GM19467 (cell line): ENCODE measurements around the gene HYDIN.
"Not testable (repeated sequence)": the region's sequence is repeated elsewhere in the genome, so short reads cannot be mapped to it uniquely, and the experiment has no call there.

Experiments used
- ATAC-seq: cut with Tn5 transposase; IDR thresholded peaks from one replicate; pipeline ENCODE4 v1.9.1; 2021; ENCODE audit warnings: mild to moderate bottlenecking, moderate library complexity; ENCODE audit not compliant: unreplicated experiment

Gene HYDIN

DNA sequence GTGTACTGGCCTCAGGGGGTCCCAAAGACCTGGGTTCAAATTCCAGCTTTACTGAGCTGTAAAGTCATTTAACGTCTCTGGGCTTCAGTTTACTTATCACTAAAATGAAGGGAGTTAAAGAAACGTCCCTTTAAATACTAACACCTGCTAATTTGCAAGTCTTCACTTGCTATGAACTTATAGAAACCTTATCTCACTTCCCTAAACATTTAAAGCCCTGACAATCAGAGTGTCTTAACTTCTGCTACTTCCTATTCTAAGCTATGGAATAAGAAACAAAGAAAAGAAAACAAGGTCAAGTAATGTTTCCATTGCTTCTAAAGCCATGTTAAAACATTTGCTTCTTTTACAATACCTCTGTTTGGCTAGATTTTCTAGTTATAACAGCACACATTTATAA, 87.3 kb downstream of the HYDIN start:
- ATAC-seq, result not testable (repeated sequence)

DNA sequence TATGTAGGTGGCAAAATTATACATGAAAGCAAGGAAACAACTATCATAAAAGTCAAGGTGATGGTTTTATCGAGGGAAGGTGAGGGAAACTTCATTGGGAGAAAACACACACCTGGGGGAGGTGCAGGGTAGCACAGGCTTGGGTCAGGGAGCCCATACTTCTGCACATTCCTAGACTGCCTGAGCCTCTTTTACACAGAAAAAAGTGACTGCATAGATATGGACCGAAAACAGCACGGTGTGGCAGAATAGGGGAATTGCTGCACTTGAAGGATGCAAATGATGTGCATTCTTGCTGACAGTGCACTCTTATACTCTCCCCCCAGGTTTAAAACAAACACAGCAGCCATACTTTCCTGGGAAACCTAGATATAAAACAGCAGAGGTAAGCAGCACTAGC, 120.0 kb downstream of the HYDIN start:
- not testable (repeated sequence) for ATAC-seq

DNA sequence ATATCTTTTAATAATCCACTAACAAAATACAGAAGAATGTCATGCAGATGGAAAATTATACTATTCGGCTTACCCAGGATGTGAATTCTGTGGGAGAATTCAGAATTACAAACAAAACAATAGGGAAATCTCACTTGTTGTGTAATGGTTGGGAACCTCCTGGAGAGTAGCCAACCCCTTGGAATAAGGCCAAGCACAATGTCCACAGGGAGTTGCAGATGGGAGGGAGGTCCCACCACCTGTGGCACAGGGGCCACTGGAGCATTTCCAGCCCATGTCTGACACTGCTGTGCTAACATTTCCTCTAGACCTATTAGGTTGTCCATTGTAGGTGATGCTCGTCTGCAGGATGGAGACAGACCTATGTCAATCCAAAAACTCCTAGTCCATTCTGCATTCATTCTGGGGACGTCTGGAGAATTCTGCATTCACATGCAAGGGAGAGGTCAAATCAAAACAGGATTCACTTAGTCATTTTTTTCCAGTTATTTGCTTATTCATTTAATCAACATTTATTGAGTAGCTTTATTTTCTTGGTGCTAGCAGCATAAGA, 120.8 kb downstream of the HYDIN start:
- not testable (repeated sequence) for ATAC-seq

DNA sequence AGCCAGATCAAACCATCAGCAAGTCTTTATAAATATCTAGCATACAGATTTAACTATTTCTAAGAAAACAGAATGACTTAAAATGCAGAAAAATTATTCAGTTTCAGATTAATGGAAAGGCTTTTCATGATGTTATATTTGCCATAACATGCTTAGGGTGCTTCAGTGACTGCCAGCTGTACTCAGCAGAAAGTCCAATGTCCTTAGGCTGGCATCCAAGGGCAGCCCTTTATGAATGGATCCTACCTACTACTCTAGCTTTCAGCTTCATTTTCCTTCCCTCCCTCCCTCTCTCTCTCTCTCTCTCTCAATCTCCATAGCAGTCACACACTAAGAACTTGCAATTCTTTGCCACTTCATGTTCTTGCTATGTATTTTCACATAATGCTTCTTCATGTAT, 124.6 kb downstream of the HYDIN start:
- not testable (repeated sequence) for ATAC-seq

DNA sequence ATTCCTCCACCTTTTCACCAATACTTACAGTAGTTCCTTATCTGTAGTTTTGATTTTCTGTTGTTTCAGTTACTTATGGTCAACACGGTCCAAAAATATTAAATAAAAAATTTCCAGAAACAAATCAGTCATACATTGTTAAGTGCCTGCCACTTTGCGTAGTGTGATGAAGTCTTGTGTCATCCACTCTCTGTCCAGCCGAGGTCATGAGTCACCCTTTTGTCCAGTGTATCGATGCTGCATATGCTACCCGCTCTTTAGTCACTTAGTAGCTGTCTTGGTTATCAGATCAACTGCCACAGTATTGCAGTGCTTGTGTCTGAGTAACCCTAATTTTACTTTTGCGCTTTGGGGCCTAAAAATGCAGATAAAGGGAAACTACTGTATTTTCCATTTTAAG, 146.9 kb downstream of the HYDIN start:
- ATAC-seq, result not testable (repeated sequence)

DNA sequence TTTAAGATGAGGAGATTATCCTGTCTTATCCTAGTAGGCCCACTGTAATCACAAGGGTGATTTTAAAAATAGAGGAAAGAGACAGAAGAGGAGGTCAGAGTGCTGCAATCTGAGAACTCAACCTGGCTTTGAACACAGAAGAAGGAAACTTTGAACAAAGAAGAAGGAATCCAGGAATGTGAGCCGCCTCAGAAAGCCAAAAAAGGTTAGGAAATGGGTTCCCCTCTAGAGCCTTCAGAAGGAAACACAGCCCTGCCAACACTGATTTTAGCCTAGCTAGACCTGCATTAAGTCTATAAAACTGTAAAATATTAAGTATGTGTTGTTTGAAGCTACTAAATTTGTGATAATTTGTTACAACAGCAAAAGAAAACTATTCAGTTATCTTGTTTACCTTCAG, 149.7 kb downstream of the HYDIN start:
- not testable (repeated sequence) for ATAC-seq

DNA sequence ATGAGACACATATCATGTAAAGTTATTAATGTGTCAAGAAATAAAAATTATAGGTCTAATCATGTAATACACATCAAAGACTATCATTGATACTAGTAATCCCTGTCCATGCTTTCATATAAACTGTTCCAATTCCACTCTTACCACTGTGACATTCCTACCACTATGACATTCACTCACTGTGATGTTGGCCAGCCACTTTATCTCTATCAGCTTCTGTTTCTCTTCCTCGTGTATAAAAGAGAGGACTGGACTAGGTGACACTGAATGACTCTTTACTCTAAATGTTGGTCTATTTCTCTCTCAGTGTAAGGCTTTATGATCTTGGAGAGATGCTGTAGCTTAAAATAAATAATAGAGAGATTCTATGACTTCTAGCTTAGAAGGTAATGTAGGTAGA, 150.3 kb downstream of the HYDIN start:
- ATAC-seq, result not testable (repeated sequence)

DNA sequence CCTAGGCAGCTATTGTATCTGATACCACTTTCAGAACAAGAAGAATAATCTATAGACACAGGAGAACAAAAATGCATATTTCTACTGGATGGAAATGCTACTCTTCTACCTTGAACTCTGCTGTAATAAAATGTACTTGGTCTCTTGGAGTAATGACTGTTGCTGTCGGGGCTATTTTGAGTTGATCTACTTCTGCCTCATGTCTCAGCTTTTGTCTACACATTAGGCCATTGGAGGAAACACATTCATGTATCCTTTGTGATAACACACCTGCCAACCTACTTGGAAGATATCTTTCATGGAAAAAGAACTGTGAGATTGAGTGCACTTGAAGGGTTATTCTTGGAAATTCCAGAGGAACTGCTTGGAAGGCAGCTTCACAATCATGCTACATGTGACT, 159.9 kb downstream of the HYDIN start:
- ATAC-seq, result not testable (repeated sequence)

DNA sequence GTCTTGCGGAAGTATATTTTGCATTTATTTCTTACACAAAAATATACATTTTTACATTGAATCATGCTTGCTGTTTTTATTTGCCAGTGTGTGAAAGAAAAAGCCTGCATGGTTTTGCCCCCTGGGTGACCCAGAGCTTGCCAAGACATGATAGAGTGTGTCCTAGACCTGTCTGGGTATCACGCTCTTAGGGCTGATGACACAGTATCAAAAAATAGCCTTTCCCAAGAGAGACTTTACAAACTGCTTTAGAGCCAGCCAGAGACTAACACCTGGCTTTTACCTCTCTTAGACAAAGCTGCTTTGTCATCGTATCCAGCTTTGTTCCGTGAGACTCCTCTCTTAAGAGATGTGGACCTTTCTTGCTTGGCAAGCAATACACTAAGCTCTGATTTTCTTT, 160.7 kb downstream of the HYDIN start:
- ATAC-seq, result not testable (repeated sequence)

DNA sequence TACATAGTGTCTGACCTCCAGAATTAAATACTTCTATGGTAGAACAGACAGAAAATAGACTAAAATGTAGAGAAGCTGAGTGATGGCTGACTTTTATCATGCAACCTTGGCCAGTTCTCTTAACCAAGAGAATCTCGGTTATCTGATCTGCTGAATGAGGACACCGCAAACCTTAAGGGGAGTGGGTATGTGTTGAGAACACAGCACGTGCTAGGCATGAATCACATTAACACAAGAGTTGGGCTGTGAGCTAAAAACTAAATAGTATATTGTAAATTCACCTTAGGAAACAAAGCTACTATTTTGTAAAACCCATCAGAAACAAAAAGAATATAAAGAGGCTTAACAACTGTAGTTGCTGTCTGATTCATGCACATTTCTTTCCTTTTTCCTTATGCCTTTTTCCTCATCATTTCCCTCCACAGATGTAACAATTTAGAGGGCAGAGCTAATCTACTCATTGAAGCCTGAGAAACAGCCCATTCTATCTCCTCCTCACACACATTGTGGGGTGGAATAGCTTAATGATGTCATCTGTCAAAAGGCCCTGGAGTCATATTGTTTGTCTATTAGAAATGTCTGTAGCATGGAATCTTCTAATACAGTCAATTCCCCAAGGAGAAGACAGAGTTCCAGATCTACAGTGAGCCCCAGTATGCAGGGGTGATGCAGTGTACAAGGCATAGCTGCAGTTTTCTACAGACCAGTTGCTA, 176.5 kb downstream of the HYDIN start:
- not testable (repeated sequence) for ATAC-seq

DNA sequence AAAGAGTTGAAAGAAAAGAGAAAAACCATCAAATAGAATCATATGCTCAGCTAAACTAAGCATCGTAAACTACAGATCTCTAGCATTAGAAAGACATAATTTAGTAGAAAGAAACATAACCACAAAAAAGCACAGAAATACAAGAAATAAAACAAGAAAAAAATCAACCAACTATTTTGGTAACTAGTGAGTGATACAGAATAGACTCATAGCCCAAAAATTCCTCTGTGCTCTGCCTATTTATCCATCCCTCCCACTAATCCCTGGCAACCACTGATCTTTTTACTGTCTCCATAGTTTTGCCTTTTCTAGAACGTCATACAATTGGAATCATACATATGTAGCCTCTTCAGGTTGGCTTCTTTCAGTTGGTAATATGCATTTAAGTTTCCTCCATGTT, 180.2 kb downstream of the HYDIN start:
- not testable (repeated sequence) for ATAC-seq

DNA sequence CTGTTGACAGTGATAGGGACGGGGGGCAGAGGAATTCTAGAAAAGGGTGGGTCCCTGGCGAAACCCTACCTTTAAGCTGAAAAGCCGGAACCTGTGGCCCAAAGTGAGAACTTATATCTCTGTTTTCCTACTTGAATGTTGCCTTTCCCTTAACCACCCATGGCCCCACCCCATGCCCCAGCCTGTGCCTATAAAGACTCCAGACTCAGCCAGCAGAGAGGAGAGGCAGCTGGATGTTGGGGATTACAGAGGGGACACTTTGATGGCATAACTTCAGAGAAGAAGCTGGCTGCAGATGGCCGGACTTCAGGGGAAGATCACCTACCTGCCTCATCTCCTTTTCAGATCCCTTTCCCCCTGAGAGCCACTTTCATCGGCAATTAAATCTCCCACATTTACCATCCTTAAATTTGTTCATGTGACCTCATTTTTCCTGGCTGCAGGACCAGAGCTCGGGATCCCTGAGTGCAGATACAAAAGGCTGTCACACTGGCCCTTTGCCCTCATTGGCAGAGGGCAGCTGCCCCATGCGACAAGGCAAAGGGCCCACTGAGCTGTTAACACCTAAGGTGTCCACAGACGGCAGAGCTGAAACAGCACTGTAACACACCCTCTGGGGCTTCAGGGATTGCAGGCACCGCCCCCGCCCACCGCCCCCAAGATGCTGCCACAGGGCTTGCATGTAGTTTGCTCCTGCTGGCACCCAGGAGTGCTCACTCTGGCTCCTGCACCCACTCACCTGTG, 191.0 kb downstream of the HYDIN start:
- ATAC-seq, result not testable (repeated sequence)

DNA sequence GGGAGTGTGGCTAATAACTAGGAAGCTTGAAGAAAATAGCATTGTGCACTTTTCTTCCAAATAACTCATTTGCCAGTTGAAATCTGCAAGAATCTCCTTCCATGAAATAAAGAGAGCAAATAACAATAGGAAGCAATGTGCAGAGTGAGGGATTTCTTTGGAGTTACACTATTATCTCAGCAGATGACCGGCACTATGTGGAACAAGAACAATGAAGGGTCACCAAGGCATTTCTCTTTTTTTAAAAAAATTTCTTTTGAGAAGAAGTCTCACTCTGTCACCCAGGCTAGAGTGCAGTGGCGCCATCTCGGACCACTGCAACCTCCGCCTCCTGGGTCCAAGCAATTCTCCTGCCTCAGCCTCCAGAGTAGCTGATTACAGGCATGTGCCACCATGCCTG, 192.1 kb downstream of the HYDIN start:
- ATAC-seq, result not testable (repeated sequence)

DNA sequence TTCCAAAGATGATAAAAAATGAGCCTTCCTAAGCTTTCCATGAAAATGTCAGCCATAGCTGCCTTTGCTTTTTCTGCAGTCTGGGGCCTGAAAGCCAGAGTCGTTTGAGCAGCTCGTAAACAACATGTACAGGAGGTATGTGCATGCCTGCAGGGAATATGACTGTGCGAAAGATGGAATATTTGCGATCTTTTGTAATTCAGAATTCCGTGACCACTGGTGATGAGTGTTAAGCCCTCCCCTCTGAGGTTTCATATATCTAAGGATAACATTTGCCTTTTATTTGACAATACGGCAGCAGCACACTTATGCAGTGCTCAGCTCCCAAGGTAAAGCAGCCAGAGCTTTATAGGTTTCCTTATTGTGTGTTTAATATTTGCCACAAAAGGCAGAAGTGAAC, 192.5 kb downstream of the HYDIN start:
- not testable (repeated sequence) for ATAC-seq

DNA sequence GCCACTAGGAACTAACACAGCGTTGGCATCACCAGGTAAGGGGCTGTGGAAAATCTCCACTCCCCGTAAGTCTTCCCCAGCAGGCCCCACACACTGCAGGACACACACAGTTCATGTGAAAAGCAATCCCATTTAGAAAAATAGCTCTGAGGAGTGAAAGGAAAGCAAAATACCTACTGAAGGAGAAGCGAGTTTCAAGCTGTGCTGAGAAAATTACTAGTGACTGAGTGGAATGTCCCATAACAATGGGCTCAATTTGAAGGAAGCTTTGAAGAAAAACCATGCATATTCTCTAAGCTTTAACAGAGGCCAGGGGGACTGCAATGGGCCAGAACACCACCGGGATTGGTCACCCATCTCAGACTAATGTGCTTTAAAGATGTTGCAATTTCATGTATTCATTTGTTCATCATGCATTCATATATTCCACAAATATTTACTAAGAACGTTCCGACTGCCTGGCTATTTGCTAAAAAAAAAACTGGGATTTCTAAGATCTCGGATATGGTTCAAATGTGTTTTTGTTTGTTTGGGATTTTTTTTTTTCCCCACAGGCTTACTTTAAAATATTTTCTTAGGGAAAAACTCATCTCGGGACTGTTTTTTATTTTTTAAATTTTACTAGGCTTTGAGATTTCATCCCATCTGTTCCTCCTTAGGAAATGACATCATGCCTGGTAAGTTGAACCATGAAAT, 202.3 kb downstream of the HYDIN start:
- not testable (repeated sequence) for ATAC-seq

DNA sequence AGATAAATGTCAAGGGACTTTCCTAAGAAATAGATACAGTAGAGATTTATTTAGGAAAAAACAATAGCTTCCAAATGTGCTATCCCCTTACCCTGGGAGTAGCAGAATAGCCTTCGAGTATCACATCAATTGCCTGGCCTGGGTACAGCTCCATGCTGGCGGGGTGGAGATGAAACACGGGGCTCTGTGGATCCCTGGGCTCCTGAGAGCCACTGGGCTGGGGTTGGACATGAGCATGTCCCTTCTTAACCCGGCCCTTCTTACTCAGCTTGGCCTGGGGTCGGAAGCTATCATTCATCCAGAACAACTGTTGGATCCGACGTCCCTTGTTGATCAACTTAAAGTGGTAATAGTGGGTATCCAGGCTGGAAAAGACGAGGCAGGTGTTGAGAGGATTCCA, 203.0 kb downstream of the HYDIN start:
- ATAC-seq, result not testable (repeated sequence)

DNA sequence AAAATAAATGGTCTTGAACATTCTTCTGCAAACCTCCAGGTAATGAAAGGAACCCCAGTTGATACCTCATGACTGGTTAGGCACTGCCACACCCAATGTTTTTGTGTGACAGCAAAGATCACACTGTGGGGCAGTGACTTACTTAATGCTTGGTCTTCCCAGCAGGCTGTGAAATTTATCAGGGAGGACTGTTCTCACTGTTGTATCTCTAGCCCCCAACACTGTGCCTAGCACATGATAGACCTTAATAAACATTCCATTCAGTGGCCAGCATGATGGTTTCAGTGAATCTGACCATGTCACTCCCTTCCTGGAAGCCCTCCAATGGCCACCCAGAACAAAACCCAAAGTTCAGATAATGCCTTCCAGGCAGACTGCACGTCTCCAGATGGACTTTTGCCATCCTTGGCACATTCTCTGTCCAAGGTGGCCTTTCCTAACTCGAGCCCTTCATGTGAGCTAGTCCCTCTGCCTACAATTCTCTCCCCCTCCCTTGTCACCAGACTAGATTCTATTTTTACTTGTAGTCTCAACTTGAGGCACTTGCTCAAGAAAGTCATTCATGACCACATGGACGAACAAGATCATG, 206.6 kb downstream of the HYDIN start:
- ATAC-seq, result not testable (repeated sequence)

DNA sequence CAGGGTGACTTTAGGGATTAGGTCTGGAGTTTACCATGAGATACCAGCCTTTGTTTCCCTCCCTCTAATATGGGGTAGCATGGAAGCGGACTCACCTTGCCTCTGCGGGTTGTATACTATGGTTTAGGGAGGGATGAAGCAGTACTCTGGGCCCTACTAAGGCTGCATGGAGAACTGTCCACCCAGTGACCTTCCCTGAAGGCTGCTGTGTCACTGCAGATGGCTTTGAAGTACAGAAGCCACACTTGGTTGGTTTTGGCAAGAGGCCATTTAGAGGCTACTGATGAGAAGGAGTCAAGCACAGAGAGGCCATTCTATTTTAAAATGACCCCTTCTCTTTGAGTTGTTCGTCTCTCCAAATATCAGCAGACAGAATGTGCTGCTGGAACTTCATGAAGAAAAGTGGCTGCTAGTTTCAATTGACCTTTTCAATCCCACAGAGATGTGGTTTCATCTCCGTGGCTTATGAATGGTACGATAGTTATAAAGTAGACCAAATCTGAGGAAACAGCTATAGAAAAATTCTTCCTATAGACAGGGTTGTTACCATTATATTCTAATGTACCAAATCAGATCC, 208.5 kb downstream of the HYDIN start:
- not testable (repeated sequence) for ATAC-seq

DNA sequence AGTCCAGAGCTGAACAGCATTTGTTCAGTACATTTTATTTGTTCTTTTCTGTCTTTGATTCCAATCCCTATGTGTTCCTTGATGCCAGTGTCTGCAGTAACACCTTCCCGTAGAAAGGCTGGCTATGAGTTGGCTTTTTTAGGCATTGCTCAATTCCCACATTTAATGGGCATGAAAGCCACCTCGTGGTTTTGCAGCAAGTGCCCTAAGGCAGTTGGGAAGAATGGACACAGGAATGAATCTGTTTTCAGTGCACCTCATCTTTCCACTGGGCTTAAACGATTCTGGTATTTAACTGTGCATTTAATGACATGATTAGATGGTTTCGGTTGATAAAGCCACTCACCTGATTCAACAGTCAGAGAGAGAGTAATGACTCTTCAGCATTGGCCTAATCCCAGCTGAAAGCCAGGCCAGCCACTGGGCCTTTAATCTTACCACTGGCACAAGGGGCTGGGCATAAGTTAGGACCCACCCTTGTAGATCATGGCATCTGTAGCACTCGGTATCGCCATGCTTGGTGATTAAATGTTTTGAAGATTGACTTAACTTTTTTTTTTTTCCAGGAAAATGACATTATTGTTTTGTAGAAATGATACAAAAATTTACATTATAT, 211.3 kb downstream of the HYDIN start:
- ATAC-seq, result not testable (repeated sequence)

DNA sequence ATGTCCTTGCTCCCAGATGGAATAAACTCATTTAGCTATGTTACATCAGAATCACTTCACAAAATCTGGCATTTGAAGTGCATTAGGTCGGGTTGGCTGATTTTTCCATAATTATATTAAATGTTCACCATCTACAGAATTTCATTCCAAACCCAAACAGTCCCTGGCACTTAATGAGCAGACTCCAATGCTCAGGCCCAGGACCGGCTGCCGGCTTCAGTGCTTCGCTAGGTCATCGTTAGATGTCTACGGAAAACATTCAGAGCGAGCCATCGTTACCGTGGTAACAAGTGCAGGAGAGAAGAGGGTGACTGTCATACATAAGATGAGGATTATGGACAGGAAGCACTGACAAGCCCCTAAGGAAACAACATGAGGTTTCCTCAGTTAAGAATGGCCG, 215.1 kb downstream of the HYDIN start:
- not testable (repeated sequence) for ATAC-seq
